Hepatocyte (in vitro differentiated cells): ENCODE measurements around the gene ABLIM2. TPM values are rescaled to one million over a fixed set of nuclear protein-coding genes. Genes with fewer than 3 reads are reported as not detected.

Source experiments
- DNase-seq: peaks from one replicate; pipeline ENCODE4 v3.0.0-alpha.2; 2016; ENCODE audit warnings: low spot score
- H2AFZ ChIP-seq: fragments of 200-600 bp; sonication (generic); 2 replicates; pipeline ENCODE4 v1.6.0; 2016; ENCODE audit warnings: antibody characterized with exemption, mild to moderate bottlenecking
- H3K27ac ChIP-seq: fragments of 200-600 bp; sonication (generic); 2 replicates; pipeline ENCODE4 v1.5.1; 2016; ENCODE audit warnings: mild to moderate bottlenecking
- H3K27me3 ChIP-seq: fragments of 200-600 bp; sonication (generic); 2 replicates; pipeline ENCODE4 v1.6.1; 2016
- H3K36me3 ChIP-seq: fragments of 200-600 bp; sonication (generic); replicated peaks from 2 replicates; pipeline ENCODE4 v1.5.1; 2016; ENCODE audit warnings: low read depth; ENCODE audit not compliant: insufficient read depth
- H3K4me1 ChIP-seq: fragments of 200-600 bp; sonication (generic); 2 replicates; pipeline ENCODE4 v1.5.1; 2016; ENCODE audit warnings: mild to moderate bottlenecking, moderate library complexity; ENCODE audit not compliant: insufficient read depth
- H3K4me2 ChIP-seq: fragments of 200-600 bp; sonication (generic); 2 replicates; pipeline ENCODE4 v1.6.0; 2016
- H3K4me3 ChIP-seq: fragments of 200-600 bp; sonication (generic); 2 replicates; pipeline ENCODE4 v1.5.1; 2016; ENCODE audit warnings: mild to moderate bottlenecking
- H3K79me2 ChIP-seq: fragments of 200-600 bp; sonication (generic); 2 replicates; pipeline ENCODE4 v1.6.0; 2017; ENCODE audit warnings: mild to moderate bottlenecking
- H3K9me2 ChIP-seq: fragments of 200-600 bp; sonication (generic); replicated peaks from 2 replicates; pipeline ENCODE4 v1.6.0; 2017; ENCODE audit warnings: mild to moderate bottlenecking; ENCODE audit not compliant: insufficient read depth
- H3K9me3 ChIP-seq: fragments of 200-600 bp; sonication (generic); 2 replicates; pipeline ENCODE4 v1.5.1; 2016; ENCODE audit warnings: low read depth, mild to moderate bottlenecking
- H4K20me1 ChIP-seq: fragments of 200-600 bp; sonication (generic); 2 replicates; pipeline ENCODE4 v1.6.0; 2016; ENCODE audit warnings: mild to moderate bottlenecking; ENCODE audit not compliant: insufficient read depth, poor library complexity, severe bottlenecking
- EZH2 ChIP-seq: fragments of 200-600 bp; sonication (generic); IDR thresholded peaks from 2 replicates; pipeline ENCODE4 v1.6.1; 2016; ENCODE audit warnings: antibody characterized with exemption, mild to moderate bottlenecking, borderline replicate concordance
- EZH2phosphoT487 ChIP-seq: fragments of 200-600 bp; sonication (generic); IDR thresholded peaks from one replicate; pipeline ENCODE4 v1.6.1; 2018; ENCODE audit warnings: antibody characterized with exemption, mild to moderate bottlenecking, low read depth, moderate library complexity; ENCODE audit not compliant: unreplicated experiment, severe bottlenecking
- WGBS: methylation state at CpG from one replicate; pipeline ENCODE4 v1.1.6; 2016; ENCODE audit warnings: low lambda C conversion rate; ENCODE audit errors: missing lambda C conversion rate; 5-methylcytosine and 5-hydroxymethylcytosine counted together
- polyA plus RNA-seq: library from polyadenylated mRNA; unstranded; fragments of >200 nt; fragmentation: Nextera tagmentation; extraction: Ambion mirVana; gene quantifications from 2 replicates; pipeline ENCODE4 v1.2.1, GENCODE V29; 2016
- total RNA-seq: library from RNA; depleted of rRNA; stranded (reverse); fragments of >200 nt; gene quantifications from 2 replicates; pipeline ENCODE4 v1.2.3, GENCODE V29; 2014
- TF ChIP-seq, protein P1 (sequence below): fragments of 200-600 bp; sonication (generic); IDR thresholded peaks from 2 replicates; pipeline ENCODE4 v1.5.1; 2016; ENCODE audit warnings: antibody characterized with exemption, mild to moderate bottlenecking; ENCODE audit not compliant: poor library complexity

ABLIM2 gene
- total and polyA plus RNA-seq, 2 experiments from 2014 or later = 1.7 to 2.0 TPM

DNA sequence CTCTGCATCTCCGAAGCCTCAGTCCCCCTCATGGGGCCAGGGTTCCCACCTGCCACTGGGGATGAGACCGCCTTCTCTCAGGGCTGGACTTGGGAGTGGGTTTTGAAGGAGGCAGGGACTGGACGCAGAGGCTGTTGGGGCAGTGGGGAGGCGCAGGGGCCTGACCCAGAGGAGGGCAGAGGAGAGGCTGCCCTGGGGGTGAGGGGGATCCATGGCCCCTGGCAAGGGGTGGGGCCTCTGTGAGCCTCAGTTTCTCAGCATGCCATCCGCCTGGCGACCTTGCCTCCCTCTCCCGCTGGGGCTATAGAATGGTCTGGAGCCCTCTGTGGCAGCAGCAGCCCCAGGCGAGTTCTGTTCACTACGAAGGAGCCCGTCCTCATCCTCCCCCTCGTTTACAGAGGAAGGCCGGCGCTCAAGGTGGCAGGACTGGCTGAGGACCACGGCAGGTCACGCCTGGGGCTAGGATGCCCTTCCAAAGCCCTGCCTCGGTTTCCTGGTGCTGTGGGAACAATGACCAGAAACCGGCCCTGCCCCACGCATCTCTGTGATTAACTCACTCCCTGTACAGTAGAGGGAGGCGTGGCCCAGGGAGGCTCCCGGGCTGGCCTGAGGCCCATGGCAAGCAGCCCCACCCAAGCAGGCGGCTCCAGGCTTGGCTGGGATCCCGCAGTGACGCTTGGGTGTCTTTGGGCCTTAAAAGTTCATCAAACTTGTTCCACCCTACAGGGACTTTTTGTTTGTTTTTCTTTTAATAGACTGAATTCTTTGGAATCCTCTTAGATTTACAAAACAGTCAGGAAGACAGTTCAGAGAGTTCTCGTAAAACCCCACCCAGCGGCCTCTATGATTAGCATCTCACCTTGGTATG lies 24.5 kb upstream of the ABLIM2 start:
- no peaks in the 10 kb centered on the region for H3K27me3 ChIP-seq
- no peak for TF ChIP-seq EZH2
- TF ChIP-seq EZH2phosphoT487 = no peak
- TF ChIP-seq, protein P1, sequence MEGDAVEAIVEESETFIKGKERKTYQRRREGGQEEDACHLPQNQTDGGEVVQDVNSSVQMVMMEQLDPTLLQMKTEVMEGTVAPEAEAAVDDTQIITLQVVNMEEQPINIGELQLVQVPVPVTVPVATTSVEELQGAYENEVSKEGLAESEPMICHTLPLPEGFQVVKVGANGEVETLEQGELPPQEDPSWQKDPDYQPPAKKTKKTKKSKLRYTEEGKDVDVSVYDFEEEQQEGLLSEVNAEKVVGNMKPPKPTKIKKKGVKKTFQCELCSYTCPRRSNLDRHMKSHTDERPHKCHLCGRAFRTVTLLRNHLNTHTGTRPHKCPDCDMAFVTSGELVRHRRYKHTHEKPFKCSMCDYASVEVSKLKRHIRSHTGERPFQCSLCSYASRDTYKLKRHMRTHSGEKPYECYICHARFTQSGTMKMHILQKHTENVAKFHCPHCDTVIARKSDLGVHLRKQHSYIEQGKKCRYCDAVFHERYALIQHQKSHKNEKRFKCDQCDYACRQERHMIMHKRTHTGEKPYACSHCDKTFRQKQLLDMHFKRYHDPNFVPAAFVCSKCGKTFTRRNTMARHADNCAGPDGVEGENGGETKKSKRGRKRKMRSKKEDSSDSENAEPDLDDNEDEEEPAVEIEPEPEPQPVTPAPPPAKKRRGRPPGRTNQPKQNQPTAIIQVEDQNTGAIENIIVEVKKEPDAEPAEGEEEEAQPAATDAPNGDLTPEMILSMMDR = no peak
- H3K36me3 ChIP-seq = no peaks in the 10 kb centered on the region
- no peak overlapping the region for H2AFZ ChIP-seq
- H3K79me2 ChIP-seq = no peaks in the 10 kb centered on the region
- peak overlapping the region; percentile 29 for H3K4me2 ChIP-seq
- no peaks in the 10 kb centered on the region for H4K20me1 ChIP-seq
- peak overlapping the region; percentile 66 for H3K27ac ChIP-seq
- H3K9me3 ChIP-seq = no peaks in the 10 kb centered on the region
- 78% methylated on average over 22 of the region's 25 CpGs for WGBS
- DNase-seq = peak; percentile 87
- no peaks in the 10 kb centered on the region for H3K9me2 ChIP-seq
- peaks cover 27% of the 10 kb centered on the region for H3K4me1 ChIP-seq
- no peak overlapping the region for H3K4me3 ChIP-seq

DNA sequence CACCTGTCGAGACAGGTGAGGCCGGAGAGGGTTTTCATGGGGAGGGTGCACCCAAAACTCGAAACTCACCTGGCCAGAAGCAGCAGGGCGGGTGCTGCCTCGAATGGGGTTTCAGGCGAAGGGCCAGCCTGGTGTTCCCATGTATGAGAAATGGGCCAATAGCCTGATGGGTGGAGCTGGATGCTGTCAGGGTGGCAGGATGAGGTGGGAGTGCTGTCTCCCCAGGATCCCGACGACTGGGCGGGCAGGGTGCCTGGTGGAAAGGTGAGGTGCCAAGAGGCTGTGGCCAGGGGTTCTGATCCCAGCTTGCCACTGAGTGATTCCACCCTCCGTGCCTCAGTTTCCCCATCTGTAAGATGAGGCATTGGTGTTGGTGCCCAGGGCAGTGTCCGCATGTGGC lies 23.7 kb upstream of the ABLIM2 start:
- Histone ChIP-seq H3K9me2 (no peaks in the 10 kb centered on the region), H3K79me2 (no peaks in the 10 kb centered on the region), H3K27me3 (no peaks in the 10 kb centered on the region), H4K20me1 (no peaks in the 10 kb centered on the region), H3K4me1 (peaks cover 27% of the 10 kb centered on the region), H3K4me3 (no peak overlapping the region), H2AFZ (no peak overlapping the region), H3K36me3 (no peaks in the 10 kb centered on the region), H3K27ac (peak overlapping the region; percentile 37), H3K9me3 (no peaks in the 10 kb centered on the region), H3K4me2 (no peak overlapping the region)
- TF ChIP-seq, protein P1 = no peak
- TF ChIP-seq EZH2phosphoT487 (no peak), EZH2 (no peak)
- no peak for DNase-seq
- WGBS = 88% methylated on average over 11 of the region's 11 CpGs

- H3K9me2 ChIP-seq = no peaks in the 10 kb centered on the region
- H3K4me3 ChIP-seq = no peak overlapping the region
- H3K79me2 ChIP-seq = no peaks in the 10 kb centered on the region
- no peaks in the 10 kb centered on the region for H3K27me3 ChIP-seq
- H3K27ac ChIP-seq = peak overlapping the region; percentile 37
- DNase-seq = peak; percentile 66
- peak overlapping the region; percentile 20 for H3K4me2 ChIP-seq
- WGBS = 52% methylated on average over 7 of the region's 7 CpGs
- H4K20me1 ChIP-seq = no peaks in the 10 kb centered on the region
- H2AFZ ChIP-seq = no peak overlapping the region
- TF ChIP-seq EZH2 (no peak), EZH2phosphoT487 (no peak)
- TF ChIP-seq, protein P1 = no peak
- no peaks in the 10 kb centered on the region for H3K9me3 ChIP-seq
- H3K36me3 ChIP-seq = no peaks in the 10 kb centered on the region
- peaks cover 31% of the 10 kb centered on the region for H3K4me1 ChIP-seq
These were observed 23.2 kb upstream of the ABLIM2 start for GRCh38 chr4:8181844-8182243.
